ENCODE results near the gene POLA2.
"Not testable (repeated sequence)": the region's sequence is repeated elsewhere in the genome, so short reads cannot be mapped to it uniquely, and the experiment has no call there.

GRCh38 chr11:65245046-65245445 is 16.7 kb upstream of the POLA2 start:
- not testable (repeated sequence) for TF ChIP-seq POLR2AphosphoS5 (IDR thresholded peaks at IDR 0.05; ENCODE audit: low read depth, low read length); POLR2A (IDR thresholded peaks at IDR 0.05; ENCODE audit: low read depth, low read length); TAF1 (IDR thresholded peaks at IDR 0.05; ENCODE audit: borderline replicate concordance, low read depth, low read length)
